GM18861 (cell line): Measurements from ENCODE around the gene CDK14.

Experiments
- ATAC-seq: cut with Tn5 transposase; IDR thresholded peaks from one replicate; pipeline ENCODE4 v1.9.1; 2021; ENCODE audit not compliant: unreplicated experiment

The CDK14 gene

GRCh38 chr7:90984692-90985091 lies 388.6 kb downstream of the CDK14 start:
- ATAC-seq: no peak

- no peak for ATAC-seq
Observed at GRCh38 chr7:90988516-90988915, 392.4 kb downstream of the CDK14 start.

- ATAC-seq: no peak
Observed at GRCh38 chr7:90988996-90989765, 393.1 kb downstream of the CDK14 start.

- ATAC-seq: no peak
Observed at GRCh38 chr7:90994121-90994520, 398.0 kb downstream of the CDK14 start.

- ATAC-seq: no peak
Observed at GRCh38 chr7:90994601-90995000, 398.5 kb downstream of the CDK14 start.

- no peak for ATAC-seq
Observed at GRCh38 chr7:90995996-90996395, 399.9 kb downstream of the CDK14 start.

- no peak for ATAC-seq
Observed at GRCh38 chr7:90999989-91000979, 404.2 kb downstream of the CDK14 start.

GRCh38 chr7:91005024-91005423 lies 408.9 kb downstream of the CDK14 start:
- ATAC-seq: no peak

- no peak for ATAC-seq
Observed at GRCh38 chr7:91005841-91006240, 409.7 kb downstream of the CDK14 start.

GRCh38 chr7:91007371-91007770 lies 411.2 kb downstream of the CDK14 start:
- no peak for ATAC-seq

GRCh38 chr7:91013078-91013477 lies 417.0 kb downstream of the CDK14 start:
- peak; percentile 48 for ATAC-seq

GRCh38 chr7:91019686-91020385 lies 423.7 kb downstream of the CDK14 start:
- ATAC-seq: no peak

- ATAC-seq: no peak
Observed at GRCh38 chr7:91020636-91021385, 424.7 kb downstream of the CDK14 start.

- no peak for ATAC-seq
Observed at GRCh38 chr7:91021956-91022355, 425.8 kb downstream of the CDK14 start.

GRCh38 chr7:91025906-91026390 lies 429.8 kb downstream of the CDK14 start:
- ATAC-seq: no peak

GRCh38 chr7:91029688-91030087 lies 433.6 kb downstream of the CDK14 start:
- no peak for ATAC-seq

GRCh38 chr7:91030680-91031380 lies 434.7 kb downstream of the CDK14 start:
- ATAC-seq: no peak

GRCh38 chr7:91031757-91032156 lies 435.6 kb downstream of the CDK14 start:
- no peak for ATAC-seq

- no peak for ATAC-seq
Observed at GRCh38 chr7:91033574-91033973, 437.5 kb downstream of the CDK14 start.
